ENCODE data around the gene SOCS4. TPM values are rescaled to one million over a fixed set of nuclear protein-coding genes. Genes with fewer than 3 reads are reported as not detected.

The SOCS4 gene
- 10 to 100 TPM; 15.9 to 23.7 TPM for total RNA-seq

DNA sequence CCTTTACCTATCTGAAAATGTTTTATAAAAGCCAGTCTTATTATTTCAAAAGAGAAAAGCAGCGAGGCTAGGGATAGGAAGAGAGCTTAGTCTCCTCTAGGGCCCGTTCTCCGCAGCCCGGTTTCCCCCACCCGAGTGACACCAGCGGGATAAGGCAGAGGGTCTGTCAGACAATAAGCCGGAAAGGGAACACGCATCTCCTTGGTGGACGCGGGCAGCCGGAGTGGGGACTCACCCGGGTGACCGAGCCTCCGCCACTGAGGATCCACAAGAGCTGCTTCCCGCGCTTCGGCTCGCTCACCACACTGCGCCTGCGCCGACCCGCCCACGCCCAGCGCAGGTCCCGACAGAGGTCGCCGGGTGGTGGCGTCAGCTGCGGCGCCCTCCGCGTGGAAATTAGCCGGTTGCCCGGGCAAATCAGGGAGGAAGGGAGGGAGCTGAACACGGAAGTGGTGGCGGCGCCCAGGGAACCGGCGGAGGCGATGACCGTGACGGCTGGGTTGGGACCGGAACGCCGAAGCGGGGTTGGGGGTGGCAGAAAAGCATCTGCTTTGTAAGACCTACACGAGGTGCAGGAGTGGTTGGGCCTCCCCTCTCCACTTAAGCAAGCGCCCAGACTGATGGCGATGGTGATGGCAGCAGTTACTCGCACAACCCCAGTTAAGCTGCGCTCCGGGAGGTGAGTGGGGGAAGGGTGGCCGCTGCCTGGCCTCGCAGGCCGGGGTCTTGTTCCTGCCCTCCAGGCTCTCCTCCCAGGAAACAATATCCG is at the start of gene SOCS4, which contains the start of gene WDHD1:
SOCS4 (plus strand) TSS at position 444 of the 769 bp plus-strand sequence. CDS start 15,806 bp downstream, outside the sequence.
WDHD1 (minus strand) TSS at position 307 of the 769 bp plus-strand sequence. CDS start 312 bp downstream, outside the sequence.
- Histone ChIP-seq H3K4me3 (peak within 1 kb of the TSS; percentile 86), H3K27ac (peak within 1 kb of the TSS; percentile 82), H3K4me1 (no peaks in the 10 kb centered on the region), H3K27me3 (no peaks in the 10 kb centered on the region), H3K36me3 (no peaks in the 10 kb centered on the region), H3K9me3 (no peaks in the 10 kb centered on the region), H3K9ac (ENCODE audit: low read depth in 2 of 2, low read length in 2 of 2) (peak within 1 kb of the TSS; percentile 70 to 86)
- peak; percentile 96 for DNase-seq
- intact Hi-C loops (cut with DNase I) = no loop called here
- no peak for TF ChIP-seq CTCF (IDR thresholded peaks at IDR 0.05)

DNA sequence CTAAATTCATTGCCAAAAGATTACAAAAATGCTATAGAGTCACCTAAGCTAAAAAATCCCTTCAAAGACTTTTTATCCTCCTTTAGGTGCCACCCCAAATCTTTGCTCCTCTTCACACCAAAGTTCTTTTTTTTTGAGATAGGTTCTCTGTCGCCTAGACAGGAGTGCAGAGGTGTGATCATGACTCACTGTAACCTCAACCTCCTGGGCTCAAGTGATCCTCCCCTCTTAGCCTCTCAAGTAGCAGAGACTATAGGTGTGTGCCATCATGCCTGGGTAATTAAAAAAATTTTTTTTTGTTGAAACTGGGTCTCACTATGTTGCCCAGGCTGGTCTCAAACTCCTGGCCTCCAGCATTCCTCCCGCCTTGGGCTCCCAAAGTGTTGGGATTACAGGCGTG is 48.0 kb upstream of the SOCS4 start:
- DNase-seq = no peak
- H3K4me3 ChIP-seq = no peak overlapping the region
- intact Hi-C loops (cut with DNase I) = no loop called here
- no peak overlapping the region for H3K9ac ChIP-seq (ENCODE audit: low read depth in 2 of 2, low read length in 2 of 2)
- no peak for TF ChIP-seq CTCF (IDR thresholded peaks at IDR 0.05)
- H3K4me1 ChIP-seq = no peaks in the 10 kb centered on the region
- no peaks in the 10 kb centered on the region for H3K9me3 ChIP-seq
- no peaks in the 10 kb centered on the region for H3K36me3 ChIP-seq
- H3K27me3 ChIP-seq = no peaks in the 10 kb centered on the region
- H3K27ac ChIP-seq = no peak overlapping the region

GRCh38 chr14:54981698-54982097 is 45.3 kb upstream of the SOCS4 start:
- H3K27ac ChIP-seq = no peak overlapping the region
- H3K9ac ChIP-seq (ENCODE audit: low read depth in 2 of 2, low read length in 2 of 2) = no peak overlapping the region
- intact Hi-C loops (cut with DNase I) = no loop called here
- no peak for TF ChIP-seq CTCF (IDR thresholded peaks at IDR 0.05)
- no peak for DNase-seq
- no peaks in the 10 kb centered on the region for H3K4me1 ChIP-seq
- H3K9me3 ChIP-seq = no peaks in the 10 kb centered on the region
- H3K4me3 ChIP-seq = no peak overlapping the region
- H3K27me3 ChIP-seq = no peaks in the 10 kb centered on the region
- no peaks in the 10 kb centered on the region for H3K36me3 ChIP-seq

DNA sequence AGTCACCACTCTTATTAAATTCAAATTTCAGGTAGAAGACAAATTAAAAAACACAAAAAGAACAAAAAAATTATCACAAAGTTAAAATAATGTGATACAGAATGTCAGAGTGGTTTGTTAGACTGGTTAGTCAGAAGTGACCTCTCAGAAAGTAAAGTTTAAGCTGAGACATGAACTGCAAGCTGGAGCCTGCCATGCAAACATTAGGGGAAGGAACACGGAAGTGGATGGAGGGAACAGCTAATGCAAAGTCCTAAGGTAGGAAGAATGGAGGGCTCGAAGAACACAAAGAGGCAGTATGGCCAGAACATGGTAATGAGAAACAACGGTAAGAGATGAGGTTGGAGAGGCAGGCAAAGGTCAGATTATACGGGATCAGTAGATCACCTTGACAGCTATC is 41.9 kb upstream of the SOCS4 start:
- H3K27me3 ChIP-seq = no peaks in the 10 kb centered on the region
- no peak for TF ChIP-seq CTCF (IDR thresholded peaks at IDR 0.05)
- H3K4me3 ChIP-seq = no peak overlapping the region
- DNase-seq = no peak
- no peaks in the 10 kb centered on the region for H3K36me3 ChIP-seq
- H3K4me1 ChIP-seq = no peaks in the 10 kb centered on the region
- H3K9me3 ChIP-seq = no peaks in the 10 kb centered on the region
- no peak overlapping the region for H3K9ac ChIP-seq (ENCODE audit: low read depth in 2 of 2, low read length in 2 of 2)
- no peak overlapping the region for H3K27ac ChIP-seq
- intact Hi-C loops (cut with DNase I) = no loop called here

DNA sequence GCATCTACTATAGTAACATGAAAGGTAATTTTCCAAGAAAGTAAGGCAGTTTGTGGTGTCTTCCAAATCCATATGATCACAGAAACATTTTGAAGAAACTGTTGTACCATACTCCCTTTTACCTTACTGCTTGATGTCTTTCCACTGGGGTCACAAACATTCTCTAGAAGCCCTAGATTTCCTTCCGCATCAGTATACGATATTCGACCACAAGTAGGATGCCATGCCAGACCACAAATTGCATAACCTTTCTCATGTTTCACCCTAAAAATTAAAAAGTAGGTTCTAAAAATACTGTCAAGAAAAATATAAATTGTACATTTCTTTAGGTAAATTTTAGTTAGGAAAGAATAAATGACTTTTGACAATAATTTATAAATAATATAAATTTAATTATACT is 26.7 kb upstream of the SOCS4 start:
- Histone ChIP-seq H3K36me3 (no peaks in the 10 kb centered on the region), H3K9me3 (no peaks in the 10 kb centered on the region), H3K4me1 (no peaks in the 10 kb centered on the region), H3K27me3 (no peaks in the 10 kb centered on the region), H3K9ac (ENCODE audit: low read depth in 2 of 2, low read length in 2 of 2) (no peak overlapping the region), H3K4me3 (no peak overlapping the region), H3K27ac (no peak overlapping the region)
- no peak for DNase-seq
- intact Hi-C loops (cut with DNase I) = no loop called here
- no peak for TF ChIP-seq CTCF (IDR thresholded peaks at IDR 0.05)

All from colonic mucosa (tissue), 4 donors.